ENCODE measurements around the gene ZNF234. TPM values are rescaled to one million over a fixed set of nuclear protein-coding genes. Genes with fewer than 3 reads are reported as not detected.

Gene ZNF234
- total and polyA plus RNA-seq, 2 of the 8 experiments (the other 6 are each of a cell fraction or from before 2014, with no cell fraction given): 1.9 to 12.3 TPM

- TF ChIP-seq SIX5 (IDR thresholded peaks at IDR 0.05; ENCODE audit: low read depth, low read length) (peak; percentile 99), CHD1 (IDR thresholded peaks at IDR 0.05; ENCODE audit: low read depth, low read length) (no peak), SUZ12 (IDR thresholded peaks at IDR 0.05; ENCODE audit: low read length) (no peak), SRF (IDR thresholded peaks at IDR 0.05; ENCODE audit: low read depth, low read length) (no peak), RBBP5 (IDR thresholded peaks at IDR 0.05; ENCODE audit: borderline replicate concordance, low read depth, low read length) (no peak), KDM4A (IDR thresholded peaks at IDR 0.05; ENCODE audit: low read depth, low read length, severe bottlenecking) (peak; percentile 88), SP2 (IDR thresholded peaks at IDR 0.05; ENCODE audit: low read length) (no peak), GABPA (IDR thresholded peaks at IDR 0.05; ENCODE audit: borderline replicate concordance, insufficient read depth, low read length) (peak; percentile 83; the same call in 1 of the 2 replicates), CBX8 (IDR thresholded peaks at IDR 0.05; ENCODE audit: borderline replicate concordance, low read depth, low read length) (no peak), ZNF274 (IDR thresholded peaks at IDR 0.05; ENCODE audit: borderline replicate concordance, extremely low read depth, low read length) (no peak), BACH1 (IDR thresholded peaks at IDR 0.05; ENCODE audit: low read length) (no peak), EP300 (IDR thresholded peaks at IDR 0.05; ENCODE audit: borderline replicate concordance in 1 of 2, low read depth in 2 of 2, low read length in 2 of 2) (no peak), CTBP2 (IDR thresholded peaks at IDR 0.05; ENCODE audit: borderline replicate concordance, insufficient read depth, insufficient read length, low read length) (no peak), NANOG (IDR thresholded peaks at IDR 0.05; ENCODE audit: insufficient read depth, low read depth, low read length, poor library complexity, severe bottlenecking) (peak; percentile 10), POLR2AphosphoS5 (IDR thresholded peaks at IDR 0.05; ENCODE audit: low read depth, low read length) (peak; percentile 93; the same call in 1 of the 2 replicates), CREB1 (IDR thresholded peaks at IDR 0.05) (peak; percentile 71), KDM5A (IDR thresholded peaks at IDR 0.05; ENCODE audit: low read length) (no peak)
- TF ChIP-seq, protein P1, sequence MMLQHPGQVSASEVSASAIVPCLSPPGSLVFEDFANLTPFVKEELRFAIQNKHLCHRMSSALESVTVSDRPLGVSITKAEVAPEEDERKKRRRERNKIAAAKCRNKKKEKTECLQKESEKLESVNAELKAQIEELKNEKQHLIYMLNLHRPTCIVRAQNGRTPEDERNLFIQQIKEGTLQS (IDR thresholded peaks at IDR 0.05; ENCODE audit: insufficient read depth, low read depth, low read length): 0 out of 2 replicates have a peak, but pooled peaks have one; percentile 26
- TF ChIP-seq, protein P2, sequence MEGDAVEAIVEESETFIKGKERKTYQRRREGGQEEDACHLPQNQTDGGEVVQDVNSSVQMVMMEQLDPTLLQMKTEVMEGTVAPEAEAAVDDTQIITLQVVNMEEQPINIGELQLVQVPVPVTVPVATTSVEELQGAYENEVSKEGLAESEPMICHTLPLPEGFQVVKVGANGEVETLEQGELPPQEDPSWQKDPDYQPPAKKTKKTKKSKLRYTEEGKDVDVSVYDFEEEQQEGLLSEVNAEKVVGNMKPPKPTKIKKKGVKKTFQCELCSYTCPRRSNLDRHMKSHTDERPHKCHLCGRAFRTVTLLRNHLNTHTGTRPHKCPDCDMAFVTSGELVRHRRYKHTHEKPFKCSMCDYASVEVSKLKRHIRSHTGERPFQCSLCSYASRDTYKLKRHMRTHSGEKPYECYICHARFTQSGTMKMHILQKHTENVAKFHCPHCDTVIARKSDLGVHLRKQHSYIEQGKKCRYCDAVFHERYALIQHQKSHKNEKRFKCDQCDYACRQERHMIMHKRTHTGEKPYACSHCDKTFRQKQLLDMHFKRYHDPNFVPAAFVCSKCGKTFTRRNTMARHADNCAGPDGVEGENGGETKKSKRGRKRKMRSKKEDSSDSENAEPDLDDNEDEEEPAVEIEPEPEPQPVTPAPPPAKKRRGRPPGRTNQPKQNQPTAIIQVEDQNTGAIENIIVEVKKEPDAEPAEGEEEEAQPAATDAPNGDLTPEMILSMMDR (IDR thresholded peaks at IDR 0.05; ENCODE audit: control extremely low read depth in 1 of 3, insufficient read depth in 1 of 3, low read depth in 1 of 3, low read length in 3 of 3): no peak
- TF ChIP-seq, protein P3, sequence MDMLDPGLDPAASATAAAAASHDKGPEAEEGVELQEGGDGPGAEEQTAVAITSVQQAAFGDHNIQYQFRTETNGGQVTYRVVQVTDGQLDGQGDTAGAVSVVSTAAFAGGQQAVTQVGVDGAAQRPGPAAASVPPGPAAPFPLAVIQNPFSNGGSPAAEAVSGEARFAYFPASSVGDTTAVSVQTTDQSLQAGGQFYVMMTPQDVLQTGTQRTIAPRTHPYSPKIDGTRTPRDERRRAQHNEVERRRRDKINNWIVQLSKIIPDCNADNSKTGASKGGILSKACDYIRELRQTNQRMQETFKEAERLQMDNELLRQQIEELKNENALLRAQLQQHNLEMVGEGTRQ (IDR thresholded peaks at IDR 0.05; ENCODE audit: low read length): no peak
Measured at GRCh38 chr19:44113138-44113783, 28.1 kb upstream of the ZNF234 start, which contains the start of gene ZNF225 (continued).
